HL-60 (cell line): ENCODE results near the gene PARP15.

ENCODE experiments used
- GABPA ChIP-seq: IDR thresholded peaks from 2 replicates; pipeline ENCODE4 v1.6.1; 2012; ENCODE audit warnings: low read depth
- POLR2AphosphoS5 ChIP-seq: IDR thresholded peaks from 2 replicates; pipeline ENCODE4 v1.6.1; 2012; ENCODE audit warnings: low read depth
- TF ChIP-seq, protein P1 (sequence below): IDR thresholded peaks from one replicate; pipeline ENCODE4 v1.5.1; 2011; ENCODE audit warnings: low read length, control low read depth, inconsistent platforms; ENCODE audit not compliant: insufficient read depth
- TF ChIP-seq, protein P2 (sequence below): IDR thresholded peaks from 2 replicates; pipeline ENCODE4 v1.6.1; 2012; ENCODE audit warnings: low read depth; ENCODE audit not compliant: insufficient replicate concordance

DNA sequence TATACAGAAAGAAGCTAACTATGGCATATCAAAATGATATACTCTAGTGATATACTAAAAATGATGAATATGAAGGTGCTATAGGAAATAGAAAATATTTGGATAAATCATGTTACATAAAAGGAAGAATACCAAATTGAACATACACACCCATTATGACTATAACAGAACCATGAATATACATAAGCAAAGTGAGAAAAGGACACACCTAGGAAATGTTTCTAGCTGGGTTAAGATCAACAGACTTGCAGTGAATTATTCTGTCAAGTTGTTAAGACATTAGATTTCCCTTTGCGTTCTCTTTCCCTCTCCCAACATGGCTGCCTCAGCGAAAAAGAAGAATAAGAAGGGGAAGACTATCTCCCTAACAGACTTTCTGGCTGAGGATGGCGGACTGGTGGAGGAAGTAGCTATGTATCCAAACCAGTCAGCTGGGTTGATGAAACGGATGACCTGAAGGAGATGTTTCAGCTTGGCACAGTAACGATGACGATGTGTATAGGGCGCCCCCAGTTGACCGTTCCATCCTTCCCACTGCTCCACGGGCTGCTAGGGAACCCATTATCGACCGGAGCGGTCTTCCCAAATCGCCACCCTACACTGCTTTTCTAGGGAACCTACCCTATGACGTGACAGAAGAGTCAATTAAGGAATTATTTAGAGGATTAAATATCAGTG is 83.0 kb downstream of the PARP15 start:
- TF ChIP-seq POLR2AphosphoS5 = no peak
- TF ChIP-seq, protein P1, sequence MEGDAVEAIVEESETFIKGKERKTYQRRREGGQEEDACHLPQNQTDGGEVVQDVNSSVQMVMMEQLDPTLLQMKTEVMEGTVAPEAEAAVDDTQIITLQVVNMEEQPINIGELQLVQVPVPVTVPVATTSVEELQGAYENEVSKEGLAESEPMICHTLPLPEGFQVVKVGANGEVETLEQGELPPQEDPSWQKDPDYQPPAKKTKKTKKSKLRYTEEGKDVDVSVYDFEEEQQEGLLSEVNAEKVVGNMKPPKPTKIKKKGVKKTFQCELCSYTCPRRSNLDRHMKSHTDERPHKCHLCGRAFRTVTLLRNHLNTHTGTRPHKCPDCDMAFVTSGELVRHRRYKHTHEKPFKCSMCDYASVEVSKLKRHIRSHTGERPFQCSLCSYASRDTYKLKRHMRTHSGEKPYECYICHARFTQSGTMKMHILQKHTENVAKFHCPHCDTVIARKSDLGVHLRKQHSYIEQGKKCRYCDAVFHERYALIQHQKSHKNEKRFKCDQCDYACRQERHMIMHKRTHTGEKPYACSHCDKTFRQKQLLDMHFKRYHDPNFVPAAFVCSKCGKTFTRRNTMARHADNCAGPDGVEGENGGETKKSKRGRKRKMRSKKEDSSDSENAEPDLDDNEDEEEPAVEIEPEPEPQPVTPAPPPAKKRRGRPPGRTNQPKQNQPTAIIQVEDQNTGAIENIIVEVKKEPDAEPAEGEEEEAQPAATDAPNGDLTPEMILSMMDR = no peak
- TF ChIP-seq, protein P2, sequence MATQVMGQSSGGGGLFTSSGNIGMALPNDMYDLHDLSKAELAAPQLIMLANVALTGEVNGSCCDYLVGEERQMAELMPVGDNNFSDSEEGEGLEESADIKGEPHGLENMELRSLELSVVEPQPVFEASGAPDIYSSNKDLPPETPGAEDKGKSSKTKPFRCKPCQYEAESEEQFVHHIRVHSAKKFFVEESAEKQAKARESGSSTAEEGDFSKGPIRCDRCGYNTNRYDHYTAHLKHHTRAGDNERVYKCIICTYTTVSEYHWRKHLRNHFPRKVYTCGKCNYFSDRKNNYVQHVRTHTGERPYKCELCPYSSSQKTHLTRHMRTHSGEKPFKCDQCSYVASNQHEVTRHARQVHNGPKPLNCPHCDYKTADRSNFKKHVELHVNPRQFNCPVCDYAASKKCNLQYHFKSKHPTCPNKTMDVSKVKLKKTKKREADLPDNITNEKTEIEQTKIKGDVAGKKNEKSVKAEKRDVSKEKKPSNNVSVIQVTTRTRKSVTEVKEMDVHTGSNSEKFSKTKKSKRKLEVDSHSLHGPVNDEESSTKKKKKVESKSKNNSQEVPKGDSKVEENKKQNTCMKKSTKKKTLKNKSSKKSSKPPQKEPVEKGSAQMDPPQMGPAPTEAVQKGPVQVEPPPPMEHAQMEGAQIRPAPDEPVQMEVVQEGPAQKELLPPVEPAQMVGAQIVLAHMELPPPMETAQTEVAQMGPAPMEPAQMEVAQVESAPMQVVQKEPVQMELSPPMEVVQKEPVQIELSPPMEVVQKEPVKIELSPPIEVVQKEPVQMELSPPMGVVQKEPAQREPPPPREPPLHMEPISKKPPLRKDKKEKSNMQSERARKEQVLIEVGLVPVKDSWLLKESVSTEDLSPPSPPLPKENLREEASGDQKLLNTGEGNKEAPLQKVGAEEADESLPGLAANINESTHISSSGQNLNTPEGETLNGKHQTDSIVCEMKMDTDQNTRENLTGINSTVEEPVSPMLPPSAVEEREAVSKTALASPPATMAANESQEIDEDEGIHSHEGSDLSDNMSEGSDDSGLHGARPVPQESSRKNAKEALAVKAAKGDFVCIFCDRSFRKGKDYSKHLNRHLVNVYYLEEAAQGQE = no peak
- no peak for TF ChIP-seq GABPA
